Activated CD8-positive, alpha-beta memory T cell treated with anti-CD3 and anti-CD28 coated beads, Interleukin-2, amount 50 U/mL, for 48 hours (primary cell): ENCODE data around the gene GNG13.
"Not testable (repeated sequence)": the region's sequence is repeated elsewhere in the genome, so short reads cannot be mapped to it uniquely, and the experiment has no call there.

Source experiments
- DNase-seq: peaks from one replicate; pipeline ENCODE4 v3.0.0-alpha.2; 2020

The GNG13 gene

GRCh38 chr16:760545-761343, 39.8 kb downstream of the GNG13 start, which contains the start of gene MSLN:
Gene MSLN, plus strand, starts transcription at chr16:760734. Its CDS starts 1,947 bp downstream, at chr16:762681.
- no peak for DNase-seq

- DNase-seq = no peak
Observed at GRCh38 chr16:760065-760464, 40.5 kb downstream of the GNG13 start.

- no peak for DNase-seq
Observed at GRCh38 chr16:759110-759910, 41.2 kb downstream of the GNG13 start.

GRCh38 chr16:756428-756827, 44.1 kb downstream of the GNG13 start:
- no peak for DNase-seq

- DNase-seq = no peak
Observed at GRCh38 chr16:754656-755055, 45.9 kb downstream of the GNG13 start.

- DNase-seq = not testable (repeated sequence)
Observed at GRCh38 chr16:754121-754607, 46.4 kb downstream of the GNG13 start.

- no peak for DNase-seq
Observed at GRCh38 chr16:752007-752312, 48.6 kb downstream of the GNG13 start.

- DNase-seq = no peak
Observed at GRCh38 chr16:751152-752006, 49.2 kb downstream of the GNG13 start.

- no peak for DNase-seq
Observed at GRCh38 chr16:750485-750884, 50.0 kb downstream of the GNG13 start.

- DNase-seq = no peak
Observed at GRCh38 chr16:749010-749409, 51.5 kb downstream of the GNG13 start.
